H1 (cell line): Measurements from ENCODE around the gene CFAP210. TPM values are rescaled to one million over a fixed set of nuclear protein-coding genes. Genes with fewer than 3 reads are reported as not detected.

Experiments
- CTCF ChIA-PET: fragments of 300-600 bp; sonication (Branson Sonifier 250); formaldehyde crosslinking; loops from one replicate; lab custom pipeline; 2021; ENCODE audit not compliant: partially characterized antibody; lab: Charles Lee
- POLR2A ChIA-PET: fragments of 300-600 bp; sonication (Branson Sonifier 250); formaldehyde crosslinking; loops from one replicate; lab custom pipeline; 2021; ENCODE audit warnings: inconsistent platforms; ENCODE audit not compliant: partially characterized antibody; lab: Charles Lee
- DNase-seq, 2 experiments: peaks; one replicate each; pipeline versions ENCODE4 v3.0.0 to v3.0.0-alpha.2; 2010 to 2022; ENCODE audit warnings: low spot score in 2 of 2, low read depth in 1 of 2, mixed read lengths in 1 of 2
- FAIRE-seq: peaks from 2 replicates; lab custom pipeline; 2011; peaks lifted over from hg19 to GRCh38; lab: Jason Lieb, UNC
- H2AFZ ChIP-seq: 2 replicates; pipeline ENCODE4 v1.8.1; 2012; ENCODE audit warnings: low read length, inconsistent platforms
- H2AK5ac ChIP-seq: 2 replicates; pipeline ENCODE4 v1.6.1; 2013; ENCODE audit warnings: low read depth, low read length
- H2BK120ac ChIP-seq: replicated peaks from 2 replicates; pipeline ENCODE3; 2013; ENCODE audit warnings: low read depth, low read length, inconsistent platforms
- H2BK12ac ChIP-seq: 2 replicates; pipeline ENCODE4 v1.6.1; 2013; ENCODE audit warnings: low read depth, low read length
- H2BK15ac ChIP-seq: 2 replicates; pipeline ENCODE4 v1.6.1; 2013; ENCODE audit warnings: low read length
- H2BK20ac ChIP-seq: 2 replicates; pipeline ENCODE4 v1.6.1; 2013; ENCODE audit warnings: low read length
- H2BK5ac ChIP-seq: 2 replicates; pipeline ENCODE4 v1.6.1; 2013; ENCODE audit warnings: low read depth, low read length
- H3K14ac ChIP-seq: 2 replicates; pipeline ENCODE4 v1.6.1; 2013; ENCODE audit warnings: inconsistent platforms; ENCODE audit not compliant: insufficient read length
- H3K18ac ChIP-seq: 2 replicates; pipeline ENCODE4 v1.6.1; 2013; ENCODE audit warnings: low read length; ENCODE audit errors: extremely low read depth
- H3K23ac ChIP-seq: 2 replicates; pipeline ENCODE4 v1.6.1; 2013; ENCODE audit warnings: inconsistent platforms; ENCODE audit not compliant: insufficient read length
- H3K23me2 ChIP-seq: 2 replicates; pipeline ENCODE4 v1.6.1; 2013; ENCODE audit warnings: low read depth, low read length
- H3K27ac ChIP-seq: 2 replicates; pipeline ENCODE4 v1.6.1; 2011; ENCODE audit warnings: low read depth, low read length, inconsistent platforms
- H3K27me3 ChIP-seq, 4 experiments: replicated peaks in 1 of 4; 1 replicate in 1 of 4; 2 replicates in 3 of 4; pipeline versions ENCODE4 v1.6.1 to v1.8.1; 2011 to 2013; ENCODE audit warnings: low read length in 3 of 4, mild to moderate bottlenecking in 3 of 4, inconsistent platforms in 2 of 4, mixed read lengths in 2 of 4, moderate library complexity in 1 of 4; ENCODE audit not compliant: control insufficient read depth in 3 of 4, insufficient read depth in 3 of 4; ENCODE audit errors: extremely low read depth in 1 of 4
- H3K36me3 ChIP-seq, 4 experiments: 2 replicates each; pipeline versions ENCODE4 v1.6.1 to v1.8.1; 2011 to 2013; ENCODE audit warnings: mild to moderate bottlenecking in 4 of 4, low read length in 3 of 4, moderate library complexity in 2 of 4, control low read depth in 1 of 4, inconsistent platforms in 1 of 4; ENCODE audit not compliant: insufficient read depth in 4 of 4, control insufficient read depth in 2 of 4
- H3K4ac ChIP-seq: replicated peaks from 2 replicates; pipeline ENCODE3; 2013; ENCODE audit warnings: low read length, low read depth, mixed read lengths, inconsistent platforms; ENCODE audit not compliant: insufficient read length
- H3K4me1 ChIP-seq, 4 experiments: replicated peaks in 1 of 4; 1 replicate in 1 of 4; 2 replicates in 3 of 4; pipeline versions ENCODE4 v1.6.1 to v1.8.1; 2011 to 2013; ENCODE audit warnings: low read length in 3 of 4, inconsistent platforms in 2 of 4, mixed read lengths in 1 of 4; ENCODE audit not compliant: insufficient read depth in 4 of 4, control insufficient read depth in 3 of 4
- H3K4me2 ChIP-seq, 2 experiments: 2 replicates each; pipeline versions ENCODE4 v1.6.1 to v1.8.1; 2011 to 2013; ENCODE audit warnings: low read depth in 2 of 2, low read length in 2 of 2, control low read depth in 1 of 2, inconsistent platforms in 1 of 2, mild to moderate bottlenecking in 1 of 2; ENCODE audit not compliant: insufficient read depth in 1 of 2
- H3K4me3 ChIP-seq, 4 experiments: fragments of 200-600, 300-600 bp in 1 of 4; sonication (generic), shearing (Covaris generic), sonication (Bioruptor Twin) in 1 of 4; 2 replicates each; pipeline versions ENCODE4 v1.5.1 to v1.8.1; 2011 to 2016; ENCODE audit warnings: low read length in 4 of 4, low read depth in 3 of 4, control low read depth in 2 of 4, inconsistent platforms in 2 of 4, mild to moderate bottlenecking in 2 of 4, mixed read lengths in 1 of 4, moderate library complexity in 1 of 4; ENCODE audit not compliant: insufficient read depth in 2 of 4; ENCODE audit errors: extremely low read depth in 1 of 4
- H3K56ac ChIP-seq: replicated peaks from 2 replicates; pipeline ENCODE3; 2013; ENCODE audit warnings: low read depth, mild to moderate bottlenecking, mixed read lengths, low read length, inconsistent platforms; ENCODE audit not compliant: insufficient read length
- H3K79me1 ChIP-seq: 2 replicates; pipeline ENCODE4 v1.6.1; 2013; ENCODE audit warnings: low read depth, low read length, control low read depth
- H3K79me2 ChIP-seq, 2 experiments: 2 replicates each; pipeline versions ENCODE4 v1.6.1 to v1.8.1; 2012 to 2013; ENCODE audit warnings: low read length in 2 of 2, mild to moderate bottlenecking in 2 of 2, inconsistent platforms in 1 of 2; ENCODE audit not compliant: insufficient read depth in 2 of 2, control insufficient read depth in 1 of 2
- H3K9ac ChIP-seq, 4 experiments: replicated peaks in 1 of 4; 1 replicate in 1 of 4; 2 replicates in 3 of 4; pipeline versions ENCODE4 v1.6.1 to v1.8.1; 2011 to 2013; ENCODE audit warnings: low read depth in 3 of 4, low read length in 3 of 4, control low read depth in 2 of 4, mild to moderate bottlenecking in 2 of 4, moderate library complexity in 2 of 4, inconsistent platforms in 1 of 4; ENCODE audit errors: extremely low read depth in 1 of 4
- H3K9me3 ChIP-seq, 2 experiments: 2 replicates each; pipeline versions ENCODE4 v1.6.1 to v1.8.1; 2012 to 2013; ENCODE audit warnings: mild to moderate bottlenecking in 2 of 2, moderate library complexity in 2 of 2, control low read depth in 1 of 2, inconsistent platforms in 1 of 2, low read depth in 1 of 2, low read length in 1 of 2, mixed read lengths in 1 of 2; ENCODE audit not compliant: insufficient read depth in 2 of 2
- H4K20me1 ChIP-seq, 2 experiments: replicated peaks in 1 of 2; 2 replicates each; pipeline versions ENCODE3 to v1.8.1; 2011 to 2013; ENCODE audit warnings: inconsistent platforms in 2 of 2, low read length in 2 of 2, mild to moderate bottlenecking in 1 of 2; ENCODE audit not compliant: insufficient read depth in 2 of 2, control insufficient read depth in 1 of 2
- H4K5ac ChIP-seq: 2 replicates; pipeline ENCODE4 v1.6.1; 2013; ENCODE audit warnings: low read length, low read depth, mixed read lengths, inconsistent platforms; ENCODE audit not compliant: insufficient read length
- H4K8ac ChIP-seq: 2 replicates; pipeline ENCODE4 v1.8.0; 2013; ENCODE audit warnings: mild to moderate bottlenecking, moderate library complexity, low read length, inconsistent platforms; ENCODE audit not compliant: insufficient read depth; ENCODE audit errors: extremely low read depth
- H4K91ac ChIP-seq: replicated peaks from 2 replicates; pipeline ENCODE3; 2013; ENCODE audit warnings: low read length, mixed read lengths, inconsistent platforms; ENCODE audit not compliant: insufficient read length
- CHD2 ChIP-seq: IDR thresholded peaks from 2 replicates; pipeline ENCODE4 v1.6.1; 2012; ENCODE audit warnings: low read length, improper control_type of control experiment
- GABPA ChIP-seq: IDR thresholded peaks from 2 replicates; pipeline ENCODE4 v1.6.1; 2011; ENCODE audit warnings: mild to moderate bottlenecking, low read length, moderate library complexity, borderline replicate concordance; ENCODE audit not compliant: insufficient read depth
- NRF1 ChIP-seq: IDR thresholded peaks from 2 replicates; pipeline ENCODE4 v1.6.1; 2011; ENCODE audit warnings: mild to moderate bottlenecking, low read depth, low read length, improper control_type of control experiment
- PHF8 ChIP-seq: fragments of 200-600 bp; sonication (generic); conservative IDR thresholded peaks from 2 replicates; pipeline ENCODE4 v1.7.1; 2012; ENCODE audit warnings: low read depth, mild to moderate bottlenecking, inconsistent platforms, low read length, moderate library complexity
- POU5F1 ChIP-seq: IDR thresholded peaks from 2 replicates; pipeline ENCODE4 v1.6.1; 2011; ENCODE audit warnings: low read depth, mild to moderate bottlenecking, low read length, moderate library complexity
- RBBP5 ChIP-seq: IDR thresholded peaks from 2 replicates; pipeline ENCODE4 v1.7.1; 2012; ENCODE audit warnings: low read depth, mild to moderate bottlenecking, inconsistent platforms, low read length, moderate library complexity, borderline replicate concordance
- RNF2 ChIP-seq: fragments of 200-900, 300-1000 bp; sonication (generic); IDR thresholded peaks from 2 replicates; pipeline ENCODE4 v1.7.1; 2016; ENCODE audit warnings: borderline replicate concordance, low read depth, mild to moderate bottlenecking, antibody characterized with exemption, low read length; ENCODE audit not compliant: poor library complexity, severe bottlenecking; ENCODE audit errors: missing control alignments
- SIN3A ChIP-seq, 2 experiments: IDR thresholded peaks in 1 of 2; conservative IDR thresholded peaks in 1 of 2; 2 replicates each; pipeline ENCODE4 v1.6.1; 2011 to 2012; ENCODE audit warnings: low read length in 2 of 2, improper control_type of control experiment in 1 of 2, low read depth in 1 of 2, mild to moderate bottlenecking in 1 of 2
- SP2 ChIP-seq: IDR thresholded peaks from 2 replicates; pipeline ENCODE4 v1.6.1; 2012; ENCODE audit warnings: mild to moderate bottlenecking, low read length, inconsistent platforms
- ZNF274 ChIP-seq: IDR thresholded peaks from 2 replicates; pipeline ENCODE4 v1.7.0; 2012; ENCODE audit warnings: low read length, borderline replicate concordance; ENCODE audit errors: extremely low read depth
- WGBS, 2 experiments: shearing (Covaris generic) in 1 of 2; methylation state at CpG; one replicate each; pipeline versions ENCODE4 v1.1.6 to v1.1.7; 2013 to 2015; ENCODE audit warnings: low lambda C conversion rate in 2 of 2, mixed read lengths in 2 of 2, inconsistent platforms in 1 of 2, low coverage in 1 of 2, missing lambda C conversion rate in 1 of 2; ENCODE audit not compliant: insufficient replicate concordance in 2 of 2, insufficient coverage in 1 of 2, insufficient read length in 1 of 2; ENCODE audit errors: extremely low coverage in 1 of 2, missing lambda C conversion rate in 1 of 2; 5-methylcytosine and 5-hydroxymethylcytosine counted together
- polyA plus RNA-seq, 7 experiments: library from polyadenylated mRNA; depleted of rRNA in 3 of 7; stranded (reverse) in 5 of 7; unstranded in 2 of 7; fragments of >200 nt in 5 of 7; fragments of 200-250 nt in 2 of 7; gene quantifications; 1 replicate in 5 of 7; 2 replicates in 1 of 7; 4 replicates in 1 of 7; pipeline versions ENCODE4 v1.2.1 to v1.2.3, GENCODE V29; 2011 to 2013; ENCODE audit warnings: missing spikeins in 2 of 7, mixed read lengths in 2 of 7
- total RNA-seq: library from RNA; stranded (reverse); fragmentation: NEBNext Ultra II Directional; extraction: Animal tissue kit (Norgen Biotek cat#: 25700); gene quantifications from 2 replicates; pipeline ENCODE4 v1.2.1, GENCODE V29; 2021

Gene CFAP210
- total and polyA plus RNA-seq, 2 of the 8 experiments (the other 6 are each of a cell fraction or from before 2014, with no cell fraction given) = 0.06 to 0.37 TPM

DNA sequence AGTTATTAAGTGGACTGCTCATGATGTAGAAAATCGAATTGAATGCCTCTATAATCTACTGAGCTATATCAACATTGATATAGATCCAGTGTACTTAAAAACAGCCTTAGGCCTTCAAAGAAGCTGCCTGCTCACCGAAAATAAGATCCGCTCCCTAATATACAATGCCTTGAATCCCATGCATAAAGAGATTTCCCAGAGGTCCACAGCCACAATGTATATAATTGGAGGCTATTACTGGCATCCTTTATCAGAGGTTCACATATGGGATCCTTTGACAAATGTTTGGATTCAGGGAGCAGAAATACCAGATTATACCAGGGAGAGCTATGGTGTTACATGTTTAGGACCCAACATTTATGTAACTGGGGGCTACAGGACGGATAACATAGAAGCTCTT, 41.4 kb upstream of the CFAP210 start:
- Histone ChIP-seq H2BK120ac (no peak overlapping the region), H3K79me2 (peaks cover 6 to 55% of the 10 kb centered on the region in 2 experiments), H2BK5ac (no peak overlapping the region), H3K9me3 (no peaks in the 10 kb centered on the region), H3K18ac (no peak overlapping the region), H2BK20ac (no peak overlapping the region), H4K91ac (no peak overlapping the region), H2AK5ac (no peak overlapping the region), H3K14ac (no peak overlapping the region), H2AFZ (no peak overlapping the region), H3K4ac (no peak overlapping the region), H3K23ac (no peak overlapping the region), H3K36me3 (peaks cover 0 to 29% (median 5%) of the 10 kb centered on the region in 4 experiments; a peak in 3 of 8 replicates), H4K20me1 (peaks cover 0 to 8% of the 10 kb centered on the region in 2 experiments), H3K23me2 (peaks cover 5% of the 10 kb centered on the region; the same call in 1 of the 2 replicates), H3K4me2 (peak overlapping the region; percentile 78 to 80; a peak in 3 of 4 replicates), H3K27me3 (peaks cover 0 to 5% (median 0%) of the 10 kb centered on the region in 4 experiments; a peak in 2 of 7 replicates), H3K9ac (no peak overlapping the region), H2BK12ac (no peak overlapping the region), H4K5ac (no peak overlapping the region), H4K8ac (no peak overlapping the region), H3K4me1 (peaks cover 0 to 4% (median 3%) of the 10 kb centered on the region in 4 experiments; a peak in 4 of 7 replicates), H3K79me1 (peaks cover 6% of the 10 kb centered on the region; the same call in 1 of the 2 replicates), H3K56ac (no peak overlapping the region), H3K27ac (no peak overlapping the region), H2BK15ac (no peak overlapping the region), H3K4me3 (peak overlapping the region in 1 of 4 experiments; percentile 100; a peak in 3 of 8 replicates)
- WGBS, 2 experiments = 85% methylated on average over 4 of the region's 4 CpGs; no CpG with 5 or more reads in 1 of the 2 experiments
- DNase-seq = no peak
- TF ChIP-seq POU5F1 (no peak), ZNF274 (no peak), GABPA (no peak), NRF1 (no peak), SP2 (no peak), PHF8 (no peak), RNF2 (no peak), RBBP5 (no peak), SIN3A (conservative IDR thresholded peaks at IDR 0.05 in 1 of 2, IDR thresholded peaks at IDR 0.05 in 1 of 2; ENCODE audit: low read depth in 1 of 2, low read length in 2 of 2) (no peak), CHD2 (no peak)
- FAIRE-seq = no peak
- POLR2A ChIA-PET = interaction anchor here (0.5 to 1.5 kb wide), 6 partner anchors 17 to 177 kb away, joined by 3 read pairs; no protein-coding TSS in a partner anchor
- CTCF ChIA-PET = interaction anchor here (1.2 to 2.2 kb wide), 3 partner anchors 10 to 30 kb away, joined by 3 to 8 read pairs (median 5); no protein-coding TSS in a partner anchor
